Heart left ventricle (tissue), 13 donors: ENCODE measurements around the gene TEX264.

Experiments used
- POLR2A ChIP-seq, 2 donors: fragments of 450-650 bp; IDR thresholded peaks; one replicate each; pipeline ENCODE4 v1.6.1; 2017; ENCODE audit warnings: antibody characterized with exemption in 2 of 2, mild to moderate bottlenecking in 2 of 2, moderate library complexity in 2 of 2
- TF ChIP-seq, protein P1 (sequence below), 12 donors: fragments of 200-600 bp; sonication (generic) in 4 of 12; IDR thresholded peaks; one replicate each; pipeline versions ENCODE4 v1.5.0 to v1.8.0; 2018 to 2022; ENCODE audit warnings: antibody characterized with exemption in 12 of 12, mild to moderate bottlenecking in 5 of 12
- donor health status: ischemic (EF 13 %, LVEDD 7.1; RV severe dilation, severe dysfunction).
- donor health status: DM: no; HTN: yes; CAD: no.
- donor health status: DM: no; HTN: no; CAD: no.
- donor health status: ischemic (EF 25% LVEDD 6.9; RV normal size, moderate dysfunction).
- donor health status: ischemic (EF 25% LVEDD 5.7; RV mildly dilated, moderate dysfunction).
- donor health status: ischemic (EF 35%, LVEDD 5.7; RV mildly dilated, moderate dysfunction).
- donor health status: nonischemic (EF 11% LVEDD 7.7; RV severe dilation, severe dysfunction).
- donor health status: DM: yes; HTN: yes; CAD: no.
- donor health status: PGD.
- donor health status: ischemic (EF 29% LVEDD 5.4; RV normal size, mild dysfunction).
- donor health status: nonischemic (EF 23%, LVEDD 6.1; RV moderate dilation, normal function).

- TF ChIP-seq, protein P1, sequence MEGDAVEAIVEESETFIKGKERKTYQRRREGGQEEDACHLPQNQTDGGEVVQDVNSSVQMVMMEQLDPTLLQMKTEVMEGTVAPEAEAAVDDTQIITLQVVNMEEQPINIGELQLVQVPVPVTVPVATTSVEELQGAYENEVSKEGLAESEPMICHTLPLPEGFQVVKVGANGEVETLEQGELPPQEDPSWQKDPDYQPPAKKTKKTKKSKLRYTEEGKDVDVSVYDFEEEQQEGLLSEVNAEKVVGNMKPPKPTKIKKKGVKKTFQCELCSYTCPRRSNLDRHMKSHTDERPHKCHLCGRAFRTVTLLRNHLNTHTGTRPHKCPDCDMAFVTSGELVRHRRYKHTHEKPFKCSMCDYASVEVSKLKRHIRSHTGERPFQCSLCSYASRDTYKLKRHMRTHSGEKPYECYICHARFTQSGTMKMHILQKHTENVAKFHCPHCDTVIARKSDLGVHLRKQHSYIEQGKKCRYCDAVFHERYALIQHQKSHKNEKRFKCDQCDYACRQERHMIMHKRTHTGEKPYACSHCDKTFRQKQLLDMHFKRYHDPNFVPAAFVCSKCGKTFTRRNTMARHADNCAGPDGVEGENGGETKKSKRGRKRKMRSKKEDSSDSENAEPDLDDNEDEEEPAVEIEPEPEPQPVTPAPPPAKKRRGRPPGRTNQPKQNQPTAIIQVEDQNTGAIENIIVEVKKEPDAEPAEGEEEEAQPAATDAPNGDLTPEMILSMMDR (IDR thresholded peaks at IDR 0.05), result no peak
- TF ChIP-seq POLR2A (IDR thresholded peaks at IDR 0.05), result no peak
Observed at GRCh38 chr3:51721062-51721745, 50.2 kb downstream of the TEX264 start.
